Measurements from ENCODE around the gene GLYATL1B.
A peak's percentile ranks its signal among the peaks of the same experiment; 100 is the strongest.
"Not testable (repeated sequence)": the region's sequence is repeated elsewhere in the genome, so short reads cannot be mapped to it uniquely, and the experiment has no call there.

The GLYATL1B gene

DNA sequence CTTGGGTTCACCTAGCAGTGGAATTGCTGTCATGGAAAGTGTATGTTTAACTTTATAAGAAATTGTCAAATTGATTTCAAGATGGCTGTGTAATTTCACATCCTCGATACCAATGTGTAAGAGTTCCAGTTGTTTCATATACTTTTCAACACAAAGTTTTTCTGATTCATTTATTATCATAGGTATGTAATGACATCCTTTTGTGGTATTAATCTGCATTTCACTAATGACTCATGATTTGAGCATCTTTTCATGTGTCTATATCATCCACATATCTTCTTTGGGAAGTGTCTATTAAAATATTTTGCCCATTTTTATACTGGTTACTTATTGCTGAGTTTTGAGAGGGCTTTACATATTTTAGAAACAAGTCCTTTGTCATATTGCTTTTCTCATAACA is 17.0 kb upstream of the GLYATL1B start:
- TF ChIP-seq PAX5 (IDR thresholded peaks at IDR 0.05; ENCODE audit: insufficient read depth, low read length, severe bottlenecking) (no peak), SPI1 (IDR thresholded peaks at IDR 0.05; ENCODE audit: low read depth, low read length) (no peak), TAF1 (IDR thresholded peaks at IDR 0.05; ENCODE audit: low read depth, low read length) (no peak), POLR2A (IDR thresholded peaks at IDR 0.05; ENCODE audit: low read depth, low read length) (no peak), POU2F2 (IDR thresholded peaks at IDR 0.05; ENCODE audit: low read depth, low read length) (no peak), POLR2AphosphoS5 (IDR thresholded peaks at IDR 0.05; ENCODE audit: low read depth, low read length) (no peak)
- FAIRE-seq (no peak), DNase-seq (ENCODE audit: insufficient read length, low spot score) (no peak)

DNA sequence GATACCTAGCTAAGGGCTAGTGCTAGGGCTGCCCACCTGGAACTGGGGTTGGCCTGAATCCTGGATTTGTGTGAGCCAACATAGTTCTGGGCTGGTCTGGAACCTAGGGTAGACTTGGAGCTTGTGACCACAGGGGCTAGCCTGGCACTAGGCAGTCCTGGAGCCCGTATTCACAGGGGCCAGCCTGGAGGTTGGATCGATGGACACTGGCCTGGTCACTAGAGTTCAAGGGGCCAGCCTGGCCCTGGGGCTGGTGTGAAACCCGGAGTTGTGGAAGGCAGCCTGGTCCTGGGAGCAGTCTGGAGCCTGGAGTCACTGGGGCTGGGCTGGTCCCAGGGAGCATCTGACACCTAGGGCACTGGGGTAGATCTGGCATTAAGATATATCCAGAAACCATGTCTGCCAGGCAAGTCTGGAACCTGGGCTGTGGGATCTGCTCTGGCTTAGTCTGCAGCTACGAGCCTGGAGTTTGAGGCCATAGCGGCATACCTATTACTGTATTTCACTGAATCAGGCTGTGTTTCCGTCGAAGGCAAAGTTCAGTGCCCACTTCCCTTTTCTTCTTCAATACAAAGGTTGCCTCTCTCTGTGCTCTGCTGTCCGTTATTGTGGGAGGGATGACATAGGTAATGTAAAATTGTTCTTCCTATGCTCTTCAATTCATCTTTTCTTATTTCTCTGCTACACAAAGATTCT is 9.1 kb upstream of the GLYATL1B start:
- FAIRE-seq = peak; percentile 93
- peak; percentile 26 for DNase-seq (ENCODE audit: insufficient read length, low spot score)
- TF ChIP-seq SPI1 (IDR thresholded peaks at IDR 0.05; ENCODE audit: low read depth, low read length) (peak; percentile 98), POLR2AphosphoS5 (IDR thresholded peaks at IDR 0.05; ENCODE audit: low read depth, low read length) (no peak), PAX5 (IDR thresholded peaks at IDR 0.05; ENCODE audit: insufficient read depth, low read length, severe bottlenecking) (no peak), TAF1 (IDR thresholded peaks at IDR 0.05; ENCODE audit: low read depth, low read length) (no peak)

DNA sequence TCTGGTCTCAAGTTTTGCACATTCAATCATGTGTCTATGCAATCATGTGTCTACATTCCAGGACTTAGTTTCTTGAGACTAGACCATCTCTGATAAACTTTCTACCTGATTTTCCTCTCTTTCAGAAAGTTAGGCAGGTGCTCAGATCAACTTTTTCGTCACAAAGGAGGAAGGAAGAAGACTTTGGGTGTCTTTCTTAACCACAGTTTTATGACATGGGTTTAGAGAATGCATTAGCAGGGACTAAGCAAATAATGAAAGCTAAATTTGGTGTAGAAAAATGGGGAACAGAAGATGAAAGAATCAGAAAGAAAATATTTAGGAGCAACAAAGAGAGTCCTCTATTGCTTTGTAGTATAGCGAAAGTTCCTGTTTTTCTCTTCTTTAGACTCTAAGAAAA is 7.7 kb upstream of the GLYATL1B start:
- no peak for DNase-seq (ENCODE audit: insufficient read length, low spot score)
- TF ChIP-seq SPI1 (IDR thresholded peaks at IDR 0.05; ENCODE audit: low read depth, low read length) (no peak), TAF1 (IDR thresholded peaks at IDR 0.05; ENCODE audit: low read depth, low read length) (no peak), POLR2A (IDR thresholded peaks at IDR 0.05; ENCODE audit: low read depth, low read length) (no peak), POU2F2 (IDR thresholded peaks at IDR 0.05; ENCODE audit: low read depth, low read length) (no peak), POLR2AphosphoS5 (IDR thresholded peaks at IDR 0.05; ENCODE audit: low read depth, low read length) (no peak), PAX5 (IDR thresholded peaks at IDR 0.05; ENCODE audit: insufficient read depth, low read length, severe bottlenecking) (no peak)

DNA sequence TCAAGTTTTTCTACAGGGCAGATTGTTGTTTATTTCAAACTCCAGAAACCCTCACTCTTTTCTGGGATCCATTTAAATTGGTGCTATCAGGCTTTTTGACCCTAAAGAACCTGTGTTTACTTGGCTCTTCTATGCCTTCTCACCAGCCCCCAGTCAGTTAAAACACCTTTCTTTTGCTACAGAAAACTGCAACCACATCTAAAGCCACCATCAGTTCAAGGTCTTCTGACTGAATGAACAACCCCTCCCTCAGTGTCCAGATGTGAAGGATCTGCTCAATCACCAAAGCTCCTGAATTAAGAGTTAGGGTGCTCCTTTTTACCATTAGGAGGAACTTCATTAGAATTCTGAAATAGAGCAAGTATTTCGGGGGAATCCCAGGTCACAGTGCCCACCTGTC is 7.0 kb upstream of the GLYATL1B start:
- no peak for FAIRE-seq
- no peak for DNase-seq (ENCODE audit: insufficient read length, low spot score)
- TF ChIP-seq POLR2A (IDR thresholded peaks at IDR 0.05; ENCODE audit: low read depth, low read length) (no peak), SPI1 (IDR thresholded peaks at IDR 0.05; ENCODE audit: low read depth, low read length) (no peak), TAF1 (IDR thresholded peaks at IDR 0.05; ENCODE audit: low read depth, low read length) (no peak), POU2F2 (IDR thresholded peaks at IDR 0.05; ENCODE audit: low read depth, low read length) (no peak), POLR2AphosphoS5 (IDR thresholded peaks at IDR 0.05; ENCODE audit: low read depth, low read length) (no peak), PAX5 (IDR thresholded peaks at IDR 0.05; ENCODE audit: insufficient read depth, low read length, severe bottlenecking) (no peak)

More for the DNA sequence above, 7.7 kb upstream of the GLYATL1B start:
- FAIRE-seq = peak; percentile 38

DNA sequence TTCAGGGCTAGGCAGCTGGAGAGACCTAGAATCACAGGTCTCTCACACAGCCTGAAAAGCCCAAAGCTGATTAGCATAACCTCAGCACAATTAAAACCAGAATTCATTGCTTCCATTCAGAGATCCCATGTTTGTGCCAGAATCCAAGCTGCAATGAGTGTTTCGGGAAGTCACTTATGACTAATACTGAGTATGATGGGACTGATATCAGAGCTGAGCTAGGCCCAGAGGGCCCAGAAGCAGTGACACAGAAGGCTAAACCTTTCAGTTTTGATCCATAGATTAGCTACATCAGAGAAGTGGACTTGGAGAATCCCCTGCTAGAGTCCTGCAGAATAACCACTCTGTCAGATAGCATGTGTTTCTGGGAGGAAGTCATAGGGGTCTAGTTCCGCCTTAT is 5.7 kb upstream of the GLYATL1B start:
- FAIRE-seq = peak; percentile 50
- DNase-seq (ENCODE audit: insufficient read length, low spot score) = not testable (repeated sequence)

DNA sequence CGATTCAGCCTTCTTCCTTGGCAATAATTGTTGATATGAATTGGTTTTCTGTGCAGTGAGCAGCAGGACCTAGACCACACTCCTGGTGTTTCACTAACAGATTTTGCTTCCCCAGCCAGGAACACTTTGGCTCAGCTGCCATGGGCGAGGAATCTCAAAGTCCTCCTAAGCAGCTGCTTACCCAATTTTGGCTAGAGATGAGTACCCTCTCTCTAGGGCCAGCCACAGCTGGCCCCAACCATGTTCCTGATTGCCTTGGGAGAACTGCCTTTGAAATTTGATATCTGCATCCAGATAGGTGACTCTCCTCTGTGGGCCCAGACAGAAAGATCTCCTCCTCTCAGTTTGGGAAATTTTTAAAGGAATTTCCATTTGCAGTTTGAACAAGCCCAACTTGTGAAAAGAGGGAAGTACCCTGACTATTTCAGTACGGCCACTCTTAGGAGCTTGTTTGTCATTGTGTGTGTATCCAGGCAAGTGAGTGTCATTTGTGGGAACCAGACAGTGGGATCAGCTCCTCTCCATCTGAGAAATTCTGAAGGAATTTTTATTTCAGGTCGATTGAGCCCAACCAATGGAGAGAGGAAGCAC is 4.6 kb upstream of the GLYATL1B start:
- FAIRE-seq = peak; percentile 28
- not testable (repeated sequence) for DNase-seq (ENCODE audit: insufficient read length, low spot score)

DNA sequence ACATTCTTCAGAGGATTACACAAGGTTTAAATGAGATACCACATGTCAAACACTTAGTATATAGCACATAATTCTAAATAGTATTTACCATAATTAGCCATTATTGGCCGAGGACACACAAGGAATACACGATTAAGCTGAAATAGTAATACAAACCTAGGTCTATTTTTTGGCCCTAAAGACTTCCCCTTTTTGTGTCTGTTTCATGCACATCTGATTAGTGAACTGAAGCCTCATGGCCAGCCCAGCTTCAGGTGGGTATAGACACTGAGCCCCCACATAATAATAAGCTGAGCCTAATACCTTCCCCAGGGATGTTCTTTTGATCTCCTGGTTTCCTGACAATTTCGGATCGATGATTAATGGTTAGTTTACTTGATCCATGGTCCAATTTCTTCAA is 2.1 kb downstream of the GLYATL1B start:
- TF ChIP-seq POU2F2 (IDR thresholded peaks at IDR 0.05; ENCODE audit: low read depth, low read length) = no peak
- TF ChIP-seq TAF1 (IDR thresholded peaks at IDR 0.05; ENCODE audit: low read depth, low read length) = no peak
- no peak for TF ChIP-seq POLR2AphosphoS5 (IDR thresholded peaks at IDR 0.05; ENCODE audit: low read depth, low read length)
- TF ChIP-seq SPI1 (IDR thresholded peaks at IDR 0.05; ENCODE audit: low read depth, low read length) = peak; percentile 81
- DNase-seq (ENCODE audit: insufficient read length, low spot score) = no peak
- peak; percentile 13 for FAIRE-seq

DNA sequence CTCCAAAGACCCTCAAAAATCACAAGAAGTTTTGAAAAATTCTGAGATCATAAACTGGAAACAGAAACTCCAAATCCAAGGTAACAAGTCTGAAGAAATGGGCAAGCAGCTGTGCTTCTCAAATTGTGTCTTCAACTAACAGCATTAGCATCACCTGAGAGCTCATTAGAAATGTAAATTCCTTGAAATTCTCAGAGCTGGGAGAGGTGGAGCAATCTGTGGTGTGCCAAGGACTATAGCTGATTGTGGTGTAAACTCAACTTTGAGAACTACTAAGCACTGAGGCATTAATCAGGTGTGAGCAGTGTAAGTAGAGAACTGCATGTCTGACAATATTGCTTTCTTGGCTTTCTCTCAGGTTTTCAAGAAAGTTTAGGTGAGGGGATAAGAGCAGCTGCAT is 7.5 kb downstream of the GLYATL1B start:
- FAIRE-seq = not testable (repeated sequence)

DNA sequence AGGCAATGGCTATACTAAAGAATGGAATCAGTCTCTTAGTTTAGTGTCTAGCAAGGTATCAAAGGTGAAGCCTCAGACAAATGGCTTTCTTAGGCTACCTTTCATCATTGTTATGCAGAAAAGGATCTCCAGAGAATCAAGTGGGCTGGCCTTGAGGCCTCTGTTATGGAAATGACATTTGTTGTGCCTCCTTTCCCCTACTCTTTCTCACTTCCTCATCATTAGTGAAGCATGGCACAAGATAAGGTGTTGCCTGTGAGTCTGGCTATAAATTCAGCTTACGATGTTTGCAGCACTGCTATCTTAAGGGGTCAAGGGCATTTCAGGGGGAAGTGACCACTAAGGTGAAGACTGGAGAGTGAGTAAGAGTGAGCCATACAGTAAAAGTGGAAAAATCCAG is 9.1 kb downstream of the GLYATL1B start:
- FAIRE-seq = peak; percentile 69
- peak; percentile 92 for TF ChIP-seq SPI1 (IDR thresholded peaks at IDR 0.05; ENCODE audit: low read depth, low read length)
- DNase-seq (ENCODE audit: insufficient read length, low spot score) = not testable (repeated sequence)

More for the DNA sequence above, 7.5 kb downstream of the GLYATL1B start:
- not testable (repeated sequence) for DNase-seq (ENCODE audit: insufficient read length, low spot score)

DNA sequence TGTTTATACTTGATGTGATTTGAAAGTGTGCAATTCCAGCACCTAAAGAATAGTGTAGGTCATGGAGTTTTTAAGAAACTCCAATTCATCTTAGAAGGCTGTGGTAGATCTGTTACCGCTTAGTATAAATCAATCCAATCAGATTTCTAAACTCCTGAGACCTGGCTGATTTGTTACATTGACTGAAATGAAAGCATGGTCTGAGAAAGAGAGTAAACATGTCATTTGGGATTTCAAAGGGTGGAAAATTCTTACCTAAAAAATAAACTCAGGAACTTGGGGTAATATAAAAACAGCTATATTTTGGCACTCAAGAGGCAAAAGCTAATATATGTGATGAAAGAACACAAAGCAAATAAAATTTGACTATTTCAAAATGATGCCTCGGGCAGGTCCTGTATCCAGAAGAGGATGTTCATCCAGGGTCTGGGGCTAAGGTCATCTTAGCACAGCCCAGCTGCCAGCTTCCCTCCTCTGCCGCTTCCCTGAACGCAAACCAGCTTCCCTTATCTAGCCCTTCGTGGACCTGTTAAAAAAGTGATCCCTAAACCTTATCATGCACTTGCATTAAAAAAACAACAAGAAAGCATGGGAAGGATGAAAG is 10.0 kb downstream of the GLYATL1B start:
- DNase-seq (ENCODE audit: insufficient read length, low spot score); FAIRE-seq: not testable (repeated sequence)

DNA sequence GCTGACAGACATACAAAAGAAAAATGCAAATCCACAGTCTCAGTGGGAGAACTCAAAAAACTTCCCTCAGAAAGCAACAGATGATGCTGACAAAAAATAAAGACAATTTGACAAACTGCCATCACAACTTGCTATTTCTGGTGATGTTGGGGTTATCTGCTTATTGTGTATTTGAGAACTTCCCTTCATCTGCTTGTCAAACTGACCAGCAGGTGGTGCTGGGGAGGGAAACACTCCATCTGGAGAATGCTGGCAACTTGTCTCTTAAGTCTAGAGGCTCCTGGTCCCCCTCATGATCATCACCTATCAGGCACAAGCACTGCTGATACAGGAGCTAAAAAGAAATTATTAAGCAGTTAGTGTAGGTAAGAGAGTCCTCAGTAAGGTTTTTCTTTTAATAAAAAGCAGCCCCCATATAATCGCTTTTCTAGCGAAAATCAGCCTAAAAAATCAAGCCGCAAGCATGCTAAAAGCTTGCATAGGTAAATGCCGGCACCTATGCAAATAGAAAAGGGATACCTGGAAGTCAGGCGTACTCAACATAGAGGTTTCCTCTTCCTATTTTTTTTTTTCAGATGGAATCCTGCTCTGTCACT is 11.1 kb downstream of the GLYATL1B start:
- FAIRE-seq (peak; percentile 80), DNase-seq (ENCODE audit: insufficient read length, low spot score) (no peak)
- TF ChIP-seq POLR2AphosphoS5 (IDR thresholded peaks at IDR 0.05; ENCODE audit: low read depth, low read length) (no peak), SPI1 (IDR thresholded peaks at IDR 0.05; ENCODE audit: low read depth, low read length) (0 out of 2 replicates have a peak, but pooled peaks have one; percentile 2)
